ENCODE data around the gene ASTN1.

The ASTN1 gene

GRCh38 chr1:176983731-176984130 lies 180.8 kb downstream of the ASTN1 start:
- Histone ChIP-seq H3K79me2 (ENCODE audit: insufficient read depth, low read length) (no peaks in the 10 kb centered on the region), H2AFZ (ENCODE audit: low read length) (no peak overlapping the region), H3K9ac (ENCODE audit: low read depth, low read length, poor library complexity, severe bottlenecking) (no peak overlapping the region), H3K4me2 (ENCODE audit: low read depth, low read length, poor library complexity, severe bottlenecking) (no peak overlapping the region), H3K9me2 (replicated peaks; ENCODE audit: low read depth, low read length) (no peaks in the 10 kb centered on the region), H3K36me3 (ENCODE audit: insufficient read depth, low read length) (no peaks in the 10 kb centered on the region), H3K4me1 (ENCODE audit: insufficient read depth, low read length, poor library complexity, severe bottlenecking) (no peaks in the 10 kb centered on the region), H4K20me1 (ENCODE audit: insufficient read depth, low read length, poor library complexity, severe bottlenecking) (no peaks in the 10 kb centered on the region), H3K27me3 (ENCODE audit: insufficient read depth, low read length, poor library complexity, severe bottlenecking) (no peaks in the 10 kb centered on the region), H3K9me3 (ENCODE audit: insufficient read depth, low read depth, low read length) (no peaks in the 10 kb centered on the region), H3K4me3 (ENCODE audit: low read length, poor library complexity, severe bottlenecking) (no peak overlapping the region), H3F3A (ENCODE audit: low read depth) (no peaks in the 10 kb centered on the region)
- no peak for TF ChIP-seq EZH2phosphoT487 (IDR thresholded peaks at IDR 0.05; ENCODE audit: borderline replicate concordance)
- TF ChIP-seq CTCF (conservative IDR thresholded peaks at IDR 0.05; ENCODE audit: low read length), result no peak

- Histone ChIP-seq H3K4me3 (ENCODE audit: low read length, poor library complexity, severe bottlenecking) (no peak overlapping the region), H3K27me3 (ENCODE audit: insufficient read depth, low read length, poor library complexity, severe bottlenecking) (no peaks in the 10 kb centered on the region), H3K9me2 (replicated peaks; ENCODE audit: low read depth, low read length) (no peaks in the 10 kb centered on the region), H2AFZ (ENCODE audit: low read length) (no peak overlapping the region), H3F3A (ENCODE audit: low read depth) (no peaks in the 10 kb centered on the region), H3K9ac (ENCODE audit: low read depth, low read length, poor library complexity, severe bottlenecking) (no peak overlapping the region), H3K9me3 (ENCODE audit: insufficient read depth, low read depth, low read length) (no peaks in the 10 kb centered on the region), H3K4me2 (ENCODE audit: low read depth, low read length, poor library complexity, severe bottlenecking) (no peak overlapping the region), H3K79me2 (ENCODE audit: insufficient read depth, low read length) (no peaks in the 10 kb centered on the region), H3K4me1 (ENCODE audit: insufficient read depth, low read length, poor library complexity, severe bottlenecking) (no peaks in the 10 kb centered on the region), H3K36me3 (ENCODE audit: insufficient read depth, low read length) (no peaks in the 10 kb centered on the region), H4K20me1 (ENCODE audit: insufficient read depth, low read length, poor library complexity, severe bottlenecking) (no peaks in the 10 kb centered on the region)
- TF ChIP-seq EZH2phosphoT487 (IDR thresholded peaks at IDR 0.05; ENCODE audit: borderline replicate concordance), result no peak
Measured at GRCh38 chr1:176976771-176977170, 187.7 kb downstream of the ASTN1 start.

GRCh38 chr1:176976225-176976624 lies 188.3 kb downstream of the ASTN1 start:
- Histone ChIP-seq H3K79me2 (ENCODE audit: insufficient read depth, low read length) (no peaks in the 10 kb centered on the region), H4K20me1 (ENCODE audit: insufficient read depth, low read length, poor library complexity, severe bottlenecking) (no peaks in the 10 kb centered on the region), H2AFZ (ENCODE audit: low read length) (no peak overlapping the region), H3K4me1 (ENCODE audit: insufficient read depth, low read length, poor library complexity, severe bottlenecking) (no peaks in the 10 kb centered on the region), H3K4me2 (ENCODE audit: low read depth, low read length, poor library complexity, severe bottlenecking) (no peak overlapping the region), H3K4me3 (ENCODE audit: low read length, poor library complexity, severe bottlenecking) (no peak overlapping the region), H3K9me2 (replicated peaks; ENCODE audit: low read depth, low read length) (no peaks in the 10 kb centered on the region), H3K36me3 (ENCODE audit: insufficient read depth, low read length) (no peaks in the 10 kb centered on the region), H3K9ac (ENCODE audit: low read depth, low read length, poor library complexity, severe bottlenecking) (no peak overlapping the region), H3K27me3 (ENCODE audit: insufficient read depth, low read length, poor library complexity, severe bottlenecking) (no peaks in the 10 kb centered on the region), H3K9me3 (ENCODE audit: insufficient read depth, low read depth, low read length) (no peaks in the 10 kb centered on the region), H3F3A (ENCODE audit: low read depth) (no peaks in the 10 kb centered on the region)
- TF ChIP-seq EZH2phosphoT487 (IDR thresholded peaks at IDR 0.05; ENCODE audit: borderline replicate concordance) (no peak), CTCF (conservative IDR thresholded peaks at IDR 0.05; ENCODE audit: low read length) (no peak)

- TF ChIP-seq CTCF (conservative IDR thresholded peaks at IDR 0.05; ENCODE audit: low read length) (no peak), EZH2phosphoT487 (IDR thresholded peaks at IDR 0.05; ENCODE audit: borderline replicate concordance) (no peak)
Measured at GRCh38 chr1:176964687-176965086, 199.8 kb downstream of the ASTN1 start.

More at GRCh38 chr1:176964687-176965086, 199.8 kb downstream of the ASTN1 start:
- Histone ChIP-seq H3K79me2 (ENCODE audit: insufficient read depth, low read length) (no peaks in the 10 kb centered on the region), H3F3A (ENCODE audit: low read depth) (no peaks in the 10 kb centered on the region), H2AFZ (ENCODE audit: low read length) (no peak overlapping the region), H3K4me1 (ENCODE audit: insufficient read depth, low read length, poor library complexity, severe bottlenecking) (no peaks in the 10 kb centered on the region), H3K9me3 (ENCODE audit: insufficient read depth, low read depth, low read length) (no peaks in the 10 kb centered on the region), H3K4me2 (ENCODE audit: low read depth, low read length, poor library complexity, severe bottlenecking) (no peak overlapping the region), H3K36me3 (ENCODE audit: insufficient read depth, low read length) (no peaks in the 10 kb centered on the region), H3K27me3 (ENCODE audit: insufficient read depth, low read length, poor library complexity, severe bottlenecking) (no peaks in the 10 kb centered on the region), H3K9me2 (replicated peaks; ENCODE audit: low read depth, low read length) (no peaks in the 10 kb centered on the region), H4K20me1 (ENCODE audit: insufficient read depth, low read length, poor library complexity, severe bottlenecking) (no peaks in the 10 kb centered on the region), H3K4me3 (ENCODE audit: low read length, poor library complexity, severe bottlenecking) (no peak overlapping the region), H3K9ac (ENCODE audit: low read depth, low read length, poor library complexity, severe bottlenecking) (no peak overlapping the region)

Data from Loucy (cell line).